Pons (tissue), 1 donor: ENCODE measurements around the gene MGRN1.

ENCODE experiments used
- DNase-seq: peaks from one replicate; pipeline ENCODE4 v3.0.0-alpha.2; 2016; ENCODE audit warnings: low spot score

MGRN1 gene

DNA sequence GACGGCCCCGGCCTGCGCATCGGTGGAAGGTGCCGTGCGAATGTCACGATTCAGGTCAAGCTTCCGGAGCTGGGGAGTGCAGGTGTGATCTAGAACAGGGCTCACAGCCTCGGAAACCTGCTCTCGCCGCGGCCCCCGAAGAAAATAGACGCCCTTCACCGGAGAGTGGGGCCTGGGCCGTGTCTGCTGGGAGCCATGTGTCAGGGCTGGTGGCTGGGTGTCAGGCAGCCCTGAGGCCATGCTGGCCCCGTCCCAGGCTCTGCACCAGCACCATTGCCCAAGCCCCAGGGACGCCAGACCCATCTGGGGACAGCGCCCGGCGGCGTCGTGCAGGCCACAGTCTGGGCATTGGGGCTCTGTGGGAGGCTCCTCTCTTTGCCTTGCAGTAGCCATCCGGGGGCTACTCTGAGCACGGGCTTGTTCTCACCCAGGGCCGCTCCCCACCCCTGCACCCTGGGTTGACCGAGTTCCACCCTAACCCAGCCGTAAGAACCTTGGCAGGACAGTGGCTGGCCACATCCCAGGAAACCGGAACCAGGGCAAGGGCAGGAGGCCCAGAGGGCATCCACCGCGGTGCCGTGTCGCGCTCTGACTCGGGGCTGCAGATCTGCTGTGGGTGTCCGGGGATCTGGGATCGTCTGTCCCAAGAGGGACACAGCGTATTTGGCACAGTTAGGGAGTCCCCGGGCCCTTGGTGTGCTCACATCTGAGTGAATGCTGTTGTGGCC is 63.5 kb downstream of the MGRN1 start:
- DNase-seq = no peak

DNA sequence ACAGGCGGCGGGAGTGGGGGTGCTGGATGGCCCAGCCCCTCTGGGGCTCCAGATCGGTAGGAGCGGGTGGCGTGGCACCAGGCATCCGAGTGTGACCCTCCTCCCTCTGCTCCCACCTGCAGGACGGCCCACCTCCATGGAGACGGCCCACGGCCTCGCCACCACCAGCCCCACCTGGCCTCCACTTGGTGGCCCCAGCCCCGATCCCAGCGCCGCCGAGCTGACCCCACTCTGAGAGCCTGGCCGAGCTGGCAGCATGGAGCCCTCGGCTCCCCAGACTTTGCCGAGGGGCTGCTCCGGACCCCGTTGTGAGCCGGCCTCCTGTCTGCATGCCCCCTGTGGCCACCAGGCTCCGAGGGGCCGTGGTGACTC is 64.0 kb downstream of the MGRN1 start:
- DNase-seq = no peak

DNA sequence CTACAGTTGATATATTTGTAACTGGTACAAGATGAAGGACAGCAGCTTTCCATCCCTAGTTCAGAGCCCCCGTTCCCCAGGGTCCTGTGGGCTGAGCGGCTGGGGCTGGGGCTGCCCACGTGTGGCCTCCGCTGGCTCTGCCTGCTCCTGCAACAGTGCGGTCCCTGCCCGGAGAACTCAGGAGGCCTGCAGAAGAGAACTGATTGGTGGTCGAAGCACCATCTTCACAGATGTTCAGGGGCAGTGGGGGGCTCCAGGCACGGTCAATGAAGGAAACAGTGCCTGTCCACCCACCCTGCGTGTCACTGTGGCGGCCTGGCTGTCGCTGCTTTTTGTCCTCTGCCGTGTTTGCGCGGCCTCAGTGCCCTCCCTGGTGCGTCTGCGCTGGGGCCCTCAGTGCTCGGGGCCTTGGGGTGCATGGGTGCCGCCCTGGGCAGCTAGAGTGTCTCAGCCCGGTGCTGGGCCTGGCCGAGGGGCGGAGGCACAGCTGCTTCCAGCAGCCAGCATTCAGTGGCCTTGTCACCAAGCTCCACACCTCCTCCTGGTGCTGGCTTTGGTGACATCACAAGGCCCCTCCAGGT is 64.6 kb downstream of the MGRN1 start:
- DNase-seq = no peak

- no peak for DNase-seq
Observed at GRCh38 chr16:4689864-4690704, 65.5 kb downstream of the MGRN1 start.

DNA sequence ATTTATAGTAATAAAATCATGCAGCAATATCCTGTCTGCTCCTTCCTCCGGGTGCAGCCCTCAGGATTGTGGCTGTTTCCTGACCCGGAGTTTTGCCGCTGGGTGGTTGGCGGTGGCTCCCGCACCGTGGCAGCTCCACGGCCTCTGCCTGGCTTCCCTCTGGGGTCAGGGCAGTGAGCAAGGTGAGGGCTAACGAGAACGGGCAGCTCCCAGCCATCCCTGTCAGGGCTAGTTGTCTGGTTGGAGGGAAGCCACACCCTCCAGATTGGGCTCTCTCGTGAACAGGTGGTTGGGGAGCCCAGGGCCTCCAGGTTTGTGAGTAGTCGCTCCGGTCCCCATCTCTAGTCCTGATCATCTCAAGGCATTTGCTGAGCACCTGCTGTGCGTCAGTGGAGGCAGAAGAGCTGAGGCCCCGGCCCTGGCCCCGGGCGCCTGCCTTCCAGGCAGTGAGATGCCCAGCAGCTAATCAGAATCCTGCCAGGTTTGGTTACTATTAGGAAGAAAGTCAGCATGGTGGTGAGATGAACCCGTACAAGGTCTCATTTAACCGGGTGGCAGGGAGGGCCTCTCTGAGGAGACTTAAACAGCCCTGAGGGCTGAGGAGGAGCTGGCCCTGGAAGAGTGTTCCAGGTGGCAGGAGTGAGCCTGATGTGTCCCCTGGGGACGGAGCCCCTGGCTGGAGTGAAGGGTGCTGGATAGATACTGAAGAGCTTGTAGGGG is 66.5 kb downstream of the MGRN1 start:
- no peak for DNase-seq

DNA sequence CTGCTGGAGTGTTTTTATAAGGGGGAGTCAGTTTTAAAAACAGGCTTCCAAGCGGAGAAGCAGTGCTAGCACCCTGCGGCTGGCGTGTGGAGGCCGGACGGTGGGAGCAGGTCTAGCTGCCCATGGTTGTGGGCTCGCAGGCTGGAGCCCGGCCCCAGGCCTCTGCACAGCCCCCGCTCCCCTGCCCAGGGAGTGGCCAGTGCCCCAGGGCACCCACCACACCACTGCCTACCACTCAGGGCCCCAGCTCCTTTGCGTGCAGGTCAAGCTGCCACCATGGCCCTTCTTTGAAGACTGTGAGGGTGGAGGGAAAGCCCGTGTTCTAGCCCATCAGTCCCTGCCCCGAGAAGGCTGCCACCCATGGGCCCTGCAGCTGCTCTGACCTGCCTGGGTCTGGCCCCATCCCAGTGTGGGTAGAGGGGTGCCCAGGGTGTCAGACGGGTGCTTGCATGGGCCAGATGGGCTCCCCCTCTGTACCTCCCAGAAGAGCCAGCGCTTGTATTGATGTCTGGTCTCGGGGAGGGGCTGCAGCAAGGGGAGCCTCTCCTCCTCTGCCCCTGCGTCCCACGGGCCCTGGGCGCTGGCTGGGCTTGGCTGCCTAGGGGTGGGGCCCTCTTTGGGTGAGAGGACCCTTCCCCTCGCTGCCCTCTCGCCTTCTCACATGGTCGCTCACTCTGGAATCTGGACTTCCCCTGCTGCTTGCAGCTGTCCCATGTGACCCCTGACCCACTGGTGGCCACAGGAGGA is 67.2 kb downstream of the MGRN1 start:
- DNase-seq = no peak

- DNase-seq = peak; percentile 30
Observed at GRCh38 chr16:4692460-4693295, 68.1 kb downstream of the MGRN1 start.

DNA sequence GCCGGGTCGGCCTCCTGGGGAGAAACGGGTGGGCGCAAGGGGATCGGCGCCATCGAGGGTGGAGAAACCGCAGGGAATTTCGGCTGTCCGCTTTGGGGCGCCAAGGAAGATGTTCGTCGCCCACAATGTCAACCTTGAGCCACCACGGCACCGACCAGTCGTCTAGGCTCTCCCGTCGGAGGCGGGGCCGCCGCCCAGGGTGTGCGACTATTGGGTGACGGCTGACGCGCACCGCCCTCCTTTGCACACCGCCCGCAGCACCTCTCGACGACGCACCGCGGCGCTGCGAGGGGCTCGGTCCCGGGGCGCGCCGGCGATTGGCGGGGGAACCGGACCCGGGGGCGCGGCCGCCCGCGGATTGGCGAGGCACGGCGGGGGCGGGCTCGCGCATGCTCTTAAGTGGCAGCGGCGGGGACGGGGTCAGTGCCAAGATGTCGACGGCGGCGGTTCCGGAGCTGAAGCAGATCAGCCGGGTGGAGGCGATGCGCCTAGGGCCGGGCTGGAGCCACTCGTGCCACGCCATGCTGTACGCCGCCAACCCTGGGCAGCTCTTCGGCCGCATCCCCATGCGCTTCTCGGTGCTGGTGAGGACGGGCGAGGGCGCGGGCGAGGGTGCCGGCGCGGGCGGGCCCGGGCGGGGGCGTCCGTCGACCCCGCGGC is 68.8 kb downstream of the MGRN1 start, which contains the start of gene NUDT16L1:
Gene NUDT16L1 (plus strand): TSS at position 267 of the 660 bp plus-strand sequence. CDS start 165 bp downstream, at position 432.
- peak; percentile 95 for DNase-seq

DNA sequence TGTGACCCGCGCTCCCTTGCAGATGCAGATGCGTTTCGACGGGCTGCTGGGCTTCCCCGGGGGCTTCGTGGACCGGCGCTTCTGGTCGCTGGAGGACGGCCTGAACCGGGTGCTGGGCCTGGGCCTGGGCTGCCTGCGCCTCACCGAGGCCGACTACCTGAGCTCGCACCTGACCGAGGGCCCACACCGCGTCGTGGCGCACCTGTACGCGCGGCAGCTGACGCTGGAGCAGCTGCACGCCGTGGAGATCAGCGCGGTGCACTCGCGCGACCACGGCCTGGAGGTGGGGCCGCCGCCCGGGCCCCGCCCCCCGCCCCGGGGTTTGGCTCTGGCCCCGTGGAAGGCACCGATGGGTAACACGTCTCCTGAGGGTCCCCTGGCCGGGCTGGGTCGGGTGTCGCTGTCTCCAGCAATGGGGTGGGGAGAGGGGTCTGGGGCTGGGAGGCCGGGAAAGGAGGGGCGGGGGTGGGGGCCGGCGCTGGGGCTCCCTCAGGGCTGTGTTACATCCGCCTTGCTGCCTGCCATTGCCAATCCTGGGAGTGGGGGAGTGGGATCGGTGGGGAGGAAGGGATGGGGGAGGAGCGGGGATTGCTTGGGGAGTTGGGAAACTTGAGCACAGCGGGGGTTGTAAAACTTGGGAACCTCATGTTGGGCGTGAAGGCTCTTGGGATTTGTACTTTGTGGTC is 69.5 kb downstream of the MGRN1 start:
- no peak for DNase-seq

- DNase-seq = no peak
Observed at GRCh38 chr16:4694642-4695451, 70.2 kb downstream of the MGRN1 start.

GRCh38 chr16:4695473-4696171 is 71.0 kb downstream of the MGRN1 start:
- no peak for DNase-seq

GRCh38 chr16:4696172-4696904 is 71.7 kb downstream of the MGRN1 start:
- DNase-seq = no peak

GRCh38 chr16:4696905-4697847 is 72.5 kb downstream of the MGRN1 start:
- DNase-seq = no peak

- no peak for DNase-seq
Observed at GRCh38 chr16:4697848-4698291, 73.2 kb downstream of the MGRN1 start.

- DNase-seq = no peak
Observed at GRCh38 chr16:4698321-4699045, 73.9 kb downstream of the MGRN1 start.
